NT2/D1 (cell line): ENCODE results near the gene NLRC5.

Experiments
- SUZ12 ChIP-seq: IDR thresholded peaks from 2 replicates; pipeline ENCODE4 v1.6.1; 2011; ENCODE audit not compliant: insufficient read length, insufficient read depth; ENCODE audit errors: extremely low read depth
- YY1 ChIP-seq: IDR thresholded peaks from 2 replicates; pipeline ENCODE4 v1.6.1; 2011; ENCODE audit not compliant: insufficient read length, insufficient read depth
- ZNF274 ChIP-seq: IDR thresholded peaks from 2 replicates; pipeline ENCODE4 v1.6.1; 2011; ENCODE audit warnings: mild to moderate bottlenecking, low read depth, low read length

DNA sequence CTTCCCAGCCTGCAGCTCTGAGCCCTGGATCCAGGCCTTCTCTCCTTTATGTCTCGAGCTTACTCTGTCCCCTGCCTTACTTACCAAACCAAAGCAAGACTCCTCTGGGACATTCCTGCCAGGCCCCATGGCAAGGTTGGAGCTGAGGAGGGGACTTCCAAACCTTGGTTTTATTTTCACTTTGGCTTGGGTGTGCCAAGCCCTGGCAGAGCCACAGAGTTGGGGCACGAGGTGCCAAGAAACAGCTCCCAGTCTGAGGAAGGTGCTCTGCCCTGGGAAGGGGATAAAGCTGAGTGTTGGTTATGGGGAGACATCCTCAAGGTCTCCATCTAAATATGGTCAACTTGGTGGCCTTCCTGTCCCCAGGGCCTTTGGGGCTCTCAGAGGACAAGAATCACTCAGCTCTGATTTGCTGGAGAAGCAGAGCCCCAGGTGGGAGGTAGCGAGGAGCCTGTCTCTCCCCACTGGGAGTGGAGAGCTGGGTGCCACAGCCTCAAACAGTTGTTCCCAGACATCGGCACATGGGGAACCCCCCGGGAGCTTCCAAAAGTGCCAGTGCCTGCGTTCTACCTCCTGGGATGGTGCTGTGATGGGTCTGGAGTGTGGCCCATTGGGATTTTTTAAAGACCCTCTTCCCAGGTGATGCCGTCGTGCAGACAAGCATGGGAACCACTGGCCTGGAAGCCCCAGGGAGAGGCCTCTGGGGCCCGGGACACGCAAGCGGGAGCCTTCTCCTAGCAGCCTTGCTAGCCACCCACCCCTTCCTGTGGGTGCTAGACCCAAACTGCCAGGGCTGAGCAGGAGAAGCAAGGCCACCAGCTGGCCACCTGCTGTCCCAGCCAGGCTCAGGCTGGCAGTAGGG is 10.3 kb downstream of the NLRC5 start:
- TF ChIP-seq SUZ12 (no peak), ZNF274 (no peak), YY1 (no peak)
